Measurements from ENCODE around the gene RERE. TPM values are rescaled to one million over a fixed set of nuclear protein-coding genes. Genes with fewer than 3 reads are reported as not detected.

RERE gene
- total and polyA plus RNA-seq, 11 donors = 53.5 to 236 (median 121) TPM

GRCh38 chr1:8856689-8857412 lies 39.4 kb upstream of the RERE start:
- Histone ChIP-seq H3K4me3 (no peak overlapping the region), H3K4me1 (peaks cover 0 to 29% (median 22%) of the 10 kb centered on the region in 12 donors), H3K27me3 (no peaks in the 10 kb centered on the region), H3K36me3 (peaks cover 0 to 53% (median 35%) of the 10 kb centered on the region in 9 donors), H3K9me3 (no peaks in the 10 kb centered on the region), H3K27ac (peak overlapping the region in 8 of 12 donors; percentile 8 to 64 (median 45))
- DNase-seq = no peak
- no peak for ATAC-seq
- intact Hi-C loops (cut with DNase I) = loop anchor here in 4 of 10 donors (5.0 to 10.0 kb wide), 5 partner anchors 40 to 880 kb away; partner anchors contain the start of gene RERE (in 2 of the 4)
- TF ChIP-seq POLR2A (IDR thresholded peaks at IDR 0.05) = no peak
- TF ChIP-seq CTCF (IDR thresholded peaks at IDR 0.05) = no peak
- WGBS, 4 donors = 86 to 88% (median 87%) methylated on average over 14 of the region's 14 CpGs

DNA sequence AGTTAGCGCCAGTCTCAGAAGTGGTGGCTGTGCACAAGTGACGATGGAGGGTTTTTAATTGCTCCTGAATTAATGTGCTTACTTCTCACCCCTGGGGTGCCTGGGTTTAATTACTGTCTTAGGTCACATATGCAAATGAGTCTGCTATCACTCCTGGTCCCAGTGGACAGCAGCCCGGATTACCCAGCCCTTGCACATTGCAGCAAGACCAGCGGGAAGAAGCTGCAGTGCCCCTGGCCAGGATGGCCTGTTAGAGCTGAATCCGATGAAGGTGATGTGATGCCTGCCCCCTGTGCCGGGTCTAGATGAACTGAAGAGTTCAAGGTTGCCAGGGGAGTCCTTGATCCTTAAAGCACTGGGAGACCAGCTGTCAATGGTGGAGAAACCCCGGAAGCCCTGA lies 36.8 kb upstream of the RERE start:
- intact Hi-C loops (cut with DNase I) = loop anchor here in 4 of 10 donors (5.0 to 10.0 kb wide), 3 partner anchors 49 to 869 kb away; no protein-coding TSS in a partner anchor
- 85 to 91% (median 89%) methylated on average over 6 to 7 of the region's 7 CpGs for WGBS, 4 donors
- Histone ChIP-seq H3K36me3 (peaks cover 0 to 27% (median 14%) of the 10 kb centered on the region in 9 donors), H3K27ac (no peak overlapping the region), H3K9me3 (no peaks in the 10 kb centered on the region), H3K4me3 (no peak overlapping the region), H3K4me1 (peaks cover 0 to 25% (median 20%) of the 10 kb centered on the region in 12 donors), H3K27me3 (no peaks in the 10 kb centered on the region)
- no peak for TF ChIP-seq POLR2A (IDR thresholded peaks at IDR 0.05)
- no peak for TF ChIP-seq CTCF (IDR thresholded peaks at IDR 0.05)
- ATAC-seq (no peak), DNase-seq (no peak)

DNA sequence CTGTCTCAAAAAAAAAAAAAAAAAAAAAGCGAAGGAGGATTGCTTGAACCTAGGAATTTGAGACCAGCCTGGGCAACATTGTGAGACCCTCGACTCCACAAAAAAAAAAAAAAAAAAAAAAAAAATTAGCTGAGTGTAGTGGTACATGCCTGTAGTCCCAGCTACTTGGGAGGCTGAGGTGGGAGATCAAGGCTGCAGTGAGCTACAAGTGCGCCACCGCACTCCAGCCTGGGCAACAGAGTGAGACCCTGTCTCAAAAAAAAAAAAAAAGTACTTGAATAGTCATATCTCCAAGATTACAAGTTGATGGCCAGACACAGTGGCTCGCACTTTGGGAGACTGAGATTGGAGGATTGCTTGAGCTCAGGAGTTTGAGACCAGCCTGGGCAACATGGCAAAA lies 33.6 kb upstream of the RERE start:
- TF ChIP-seq POLR2A (IDR thresholded peaks at IDR 0.05) (no peak), CTCF (IDR thresholded peaks at IDR 0.05) (no peak)
- Histone ChIP-seq H3K4me1 (peaks cover 0 to 21% (median 9%) of the 10 kb centered on the region in 12 donors), H3K27me3 (no peaks in the 10 kb centered on the region), H3K9me3 (no peaks in the 10 kb centered on the region), H3K4me3 (no peak overlapping the region), H3K27ac (no peak overlapping the region), H3K36me3 (no peaks in the 10 kb centered on the region)
- no peak for ATAC-seq
- 75 to 96% (median 95%) methylated on average over 5 of the region's 5 CpGs for WGBS, 4 donors
- intact Hi-C loops (cut with DNase I) = loop anchor here in 4 of 10 donors (5.0 to 10.0 kb wide), 3 partner anchors 46 to 866 kb away; no protein-coding TSS in a partner anchor
- no peak for DNase-seq

DNA sequence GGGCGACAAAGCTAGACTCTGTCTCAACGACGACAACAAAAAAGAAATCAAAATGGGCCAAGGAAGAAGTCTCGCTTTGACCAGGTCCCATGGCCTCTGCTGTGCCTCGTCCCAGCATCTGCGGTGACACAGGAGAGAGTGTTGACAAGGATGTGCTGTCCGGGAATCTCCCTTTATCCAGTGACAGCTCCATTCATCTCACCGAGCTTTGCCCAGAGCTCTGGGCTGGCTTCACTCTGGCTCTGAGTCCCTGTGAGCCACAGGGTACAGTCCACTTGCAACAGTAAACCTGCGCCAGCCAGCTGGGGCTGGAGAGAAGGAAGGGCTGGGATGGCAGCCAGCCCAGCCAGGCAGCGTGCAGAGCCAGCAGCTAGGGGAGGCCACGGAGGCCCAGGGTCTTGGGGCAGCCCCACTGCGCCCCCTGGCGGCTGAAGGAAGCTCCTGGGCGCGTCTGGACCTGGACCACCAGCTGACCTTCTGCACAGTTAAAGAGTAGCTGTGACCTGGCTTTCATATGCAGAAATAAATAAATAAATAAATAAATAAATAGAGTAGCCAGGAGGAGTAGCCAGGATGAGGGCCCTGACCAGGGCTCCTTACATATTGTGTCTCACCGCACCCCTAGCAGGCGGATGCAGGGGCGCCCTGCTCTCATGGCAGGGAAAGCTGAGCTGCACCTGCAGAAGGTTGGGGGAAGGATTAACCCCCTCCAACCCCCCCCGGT lies 31.4 kb upstream of the RERE start:
- DNase-seq (peak; percentile 88 to 95 (median 94)), ATAC-seq (peak; percentile 99)
- Histone ChIP-seq H3K9me3 (no peaks in the 10 kb centered on the region), H3K36me3 (no peaks in the 10 kb centered on the region), H3K27me3 (no peaks in the 10 kb centered on the region), H3K4me3 (peak overlapping the region in 2 of 12 donors; percentile 7 to 8), H3K27ac (peak overlapping the region in 9 of 12 donors; percentile 8 to 73 (median 47)), H3K4me1 (peaks cover 0 to 35% (median 20%) of the 10 kb centered on the region in 12 donors)
- TF ChIP-seq POLR2A (IDR thresholded peaks at IDR 0.05) = no peak
- TF ChIP-seq CTCF (IDR thresholded peaks at IDR 0.05) = peak; percentile 89 to 97 (median 95)
- intact Hi-C loops (cut with DNase I) = loop anchor here (1.0 to 10.0 kb wide), 12 partner anchors 30 to 864 kb away; no protein-coding TSS in a partner anchor
- WGBS, 4 donors = 25 to 33% (median 27%) methylated on average over 18 to 19 of the region's 19 CpGs

Measured in heart left ventricle (tissue), 16 donors.